IMR-90 (cell line): ENCODE data around the gene COL6A3.

Experiments
- CTCF ChIP-seq: conservative IDR thresholded peaks from 2 replicates; pipeline ENCODE4 v1.5.1; 2012; ENCODE audit warnings: mild to moderate bottlenecking, low read depth, low read length, improper control_type of control experiment
- NFE2L2 ChIP-seq: fragments of 150-350 bp; IDR thresholded peaks from 2 replicates; pipeline ENCODE4 v1.6.1; 2016; ENCODE audit warnings: low read depth, mild to moderate bottlenecking, low read length
- POLR2A ChIP-seq: IDR thresholded peaks from 2 replicates; pipeline ENCODE4 v1.6.1; 2012; ENCODE audit warnings: mild to moderate bottlenecking, low read depth, low read length

- TF ChIP-seq CTCF = no peak
- no peak; the same call in 1 of the 2 replicates for TF ChIP-seq POLR2A
- no peak for TF ChIP-seq NFE2L2
These were observed 94.7 kb downstream of the COL6A3 start for GRCh38 chr2:237319086-237319820.
